NCI-H774 (cell line): Measurements from ENCODE around the gene SPATA7.

Experiments used
- DNase-seq: peaks from one replicate; lab custom pipeline; 2025; lab: John Stamatoyannopoulos, UW

SPATA7 gene

DNA sequence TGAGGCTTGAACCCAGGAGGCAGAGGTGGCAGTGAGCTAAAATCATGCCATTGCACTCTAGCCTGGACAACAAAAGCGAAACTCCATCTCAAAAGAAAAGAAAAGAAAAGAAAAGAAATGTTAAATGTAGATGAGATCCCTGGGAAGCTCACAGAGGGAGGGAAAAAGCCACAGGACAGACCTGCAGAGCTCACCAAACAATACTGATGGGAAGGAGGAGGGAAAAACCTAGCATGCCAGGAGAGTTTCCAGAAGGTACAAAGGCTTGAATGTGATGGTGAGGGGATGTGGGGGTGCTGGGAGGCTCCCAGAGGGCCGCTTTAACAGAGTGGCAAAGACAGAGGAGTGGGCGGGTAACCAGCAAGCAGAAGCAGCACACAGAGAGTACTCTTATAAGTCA lies 97.1 kb downstream of the SPATA7 start:
- no peak for DNase-seq
